ENCODE results near the gene TPSAB1.
"Not testable (repeated sequence)": the region's sequence is repeated elsewhere in the genome, so short reads cannot be mapped to it uniquely, and the experiment has no call there.

Gene TPSAB1

GRCh38 chr16:1265090-1265630 is 24.7 kb downstream of the TPSAB1 start:
- DNase-seq (ENCODE audit: low read depth), result no peak

- no peak for DNase-seq (ENCODE audit: low read depth)
Measured at GRCh38 chr16:1265826-1266225, 25.3 kb downstream of the TPSAB1 start.

- DNase-seq (ENCODE audit: low read depth), result not testable (repeated sequence)
Measured at GRCh38 chr16:1269418-1269817, 28.9 kb downstream of the TPSAB1 start.

GRCh38 chr16:1271380-1271723 is 30.8 kb downstream of the TPSAB1 start:
- DNase-seq (ENCODE audit: low read depth), result no peak

- not testable (repeated sequence) for DNase-seq (ENCODE audit: low read depth)
Measured at GRCh38 chr16:1271724-1272413, 31.4 kb downstream of the TPSAB1 start.

GRCh38 chr16:1272453-1273198 is 32.1 kb downstream of the TPSAB1 start:
- no peak for DNase-seq (ENCODE audit: low read depth)

- no peak for DNase-seq (ENCODE audit: low read depth)
Measured at GRCh38 chr16:1273816-1274215, 33.3 kb downstream of the TPSAB1 start.

- DNase-seq (ENCODE audit: low read depth), result no peak
Measured at GRCh38 chr16:1274767-1275166, 34.3 kb downstream of the TPSAB1 start.

- DNase-seq (ENCODE audit: low read depth), result no peak
Measured at GRCh38 chr16:1275791-1276579, 35.5 kb downstream of the TPSAB1 start.

GRCh38 chr16:1276580-1276878 is 36.0 kb downstream of the TPSAB1 start:
- no peak for DNase-seq (ENCODE audit: low read depth)

GRCh38 chr16:1277151-1277598 is 36.7 kb downstream of the TPSAB1 start:
- DNase-seq (ENCODE audit: low read depth), result no peak

GRCh38 chr16:1277617-1278282 is 37.2 kb downstream of the TPSAB1 start:
- no peak for DNase-seq (ENCODE audit: low read depth)

GRCh38 chr16:1278477-1278876 is 38.0 kb downstream of the TPSAB1 start:
- no peak for DNase-seq (ENCODE audit: low read depth)

GRCh38 chr16:1279081-1279944 is 38.8 kb downstream of the TPSAB1 start:
- no peak for DNase-seq (ENCODE audit: low read depth)

- DNase-seq (ENCODE audit: low read depth), result no peak
Measured at GRCh38 chr16:1279945-1280589, 39.6 kb downstream of the TPSAB1 start.

GRCh38 chr16:1280783-1281182 is 40.3 kb downstream of the TPSAB1 start:
- no peak for DNase-seq (ENCODE audit: low read depth)

GRCh38 chr16:1281517-1281916 is 41.0 kb downstream of the TPSAB1 start:
- no peak for DNase-seq (ENCODE audit: low read depth)

GRCh38 chr16:1282324-1282973 is 41.9 kb downstream of the TPSAB1 start:
- no peak for DNase-seq (ENCODE audit: low read depth)

- no peak for DNase-seq (ENCODE audit: low read depth)
Measured at GRCh38 chr16:1283296-1283695, 42.8 kb downstream of the TPSAB1 start.

GRCh38 chr16:1283996-1284616 is 43.6 kb downstream of the TPSAB1 start:
- no peak for DNase-seq (ENCODE audit: low read depth)

Data from fibroblast of the conjunctiva (primary cell).